PC-3 (cell line): ENCODE results near the gene CHRNA7.

Source experiments
- CTCF ChIP-seq: fragments of 300-600 bp; sonication (generic); conservative IDR thresholded peaks from 2 replicates; pipeline ENCODE4 v1.5.1; 2017; ENCODE audit warnings: antibody characterized with exemption, low read depth, mild to moderate bottlenecking, low read length
- EZH2phosphoT487 ChIP-seq: fragments of 300-600 bp; sonication (generic); IDR thresholded peaks from 2 replicates; pipeline ENCODE4 v1.6.1; 2018; ENCODE audit warnings: mild to moderate bottlenecking, antibody characterized with exemption, low read length, borderline replicate concordance

DNA sequence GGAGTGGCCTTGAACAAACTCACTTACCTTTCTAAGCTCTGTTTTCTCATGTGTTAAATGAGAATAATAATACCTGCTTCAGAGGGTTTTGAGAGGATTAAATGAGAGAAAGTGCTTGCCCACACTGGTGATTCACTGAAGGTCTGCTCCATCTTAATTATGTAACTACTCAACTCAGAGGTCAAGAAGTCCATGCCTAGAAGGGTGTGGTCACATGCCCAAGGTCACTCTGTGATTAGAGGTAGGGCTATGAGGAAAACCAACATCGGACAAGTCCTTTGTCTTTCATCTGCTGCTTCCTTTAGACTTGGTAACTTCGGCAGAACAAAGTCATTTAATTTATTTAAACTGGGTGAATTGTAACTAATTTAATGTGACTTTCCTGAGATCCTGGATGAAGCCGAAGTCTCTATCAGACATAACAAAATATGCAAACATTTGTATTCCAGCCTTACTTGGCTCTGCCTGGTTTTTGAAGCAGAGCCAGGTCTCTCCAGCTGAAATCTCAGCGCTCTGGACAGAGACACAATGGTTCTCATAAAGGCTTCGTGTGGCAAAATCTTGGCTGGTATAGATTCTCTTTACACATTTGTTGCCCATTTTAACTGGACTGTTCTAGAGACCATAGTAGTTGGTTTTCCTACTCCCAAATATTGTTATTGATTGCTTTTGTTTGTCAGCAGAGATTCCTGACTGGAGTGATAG lies 3.0 kb downstream of the CHRNA7 start:
- no peak for TF ChIP-seq EZH2phosphoT487
- no peak for TF ChIP-seq CTCF
